Measurements from ENCODE around the gene GLCE.

GLCE gene

GRCh38 chr15:69296606-69297005 lies 136.2 kb downstream of the GLCE start:
- TF ChIP-seq, protein P1, sequence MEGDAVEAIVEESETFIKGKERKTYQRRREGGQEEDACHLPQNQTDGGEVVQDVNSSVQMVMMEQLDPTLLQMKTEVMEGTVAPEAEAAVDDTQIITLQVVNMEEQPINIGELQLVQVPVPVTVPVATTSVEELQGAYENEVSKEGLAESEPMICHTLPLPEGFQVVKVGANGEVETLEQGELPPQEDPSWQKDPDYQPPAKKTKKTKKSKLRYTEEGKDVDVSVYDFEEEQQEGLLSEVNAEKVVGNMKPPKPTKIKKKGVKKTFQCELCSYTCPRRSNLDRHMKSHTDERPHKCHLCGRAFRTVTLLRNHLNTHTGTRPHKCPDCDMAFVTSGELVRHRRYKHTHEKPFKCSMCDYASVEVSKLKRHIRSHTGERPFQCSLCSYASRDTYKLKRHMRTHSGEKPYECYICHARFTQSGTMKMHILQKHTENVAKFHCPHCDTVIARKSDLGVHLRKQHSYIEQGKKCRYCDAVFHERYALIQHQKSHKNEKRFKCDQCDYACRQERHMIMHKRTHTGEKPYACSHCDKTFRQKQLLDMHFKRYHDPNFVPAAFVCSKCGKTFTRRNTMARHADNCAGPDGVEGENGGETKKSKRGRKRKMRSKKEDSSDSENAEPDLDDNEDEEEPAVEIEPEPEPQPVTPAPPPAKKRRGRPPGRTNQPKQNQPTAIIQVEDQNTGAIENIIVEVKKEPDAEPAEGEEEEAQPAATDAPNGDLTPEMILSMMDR (IDR thresholded peaks at IDR 0.05; ENCODE audit: unreplicated experiment in 3 of 3), result no peak
- Mint-ChIP-seq H3K9me3 (no peaks in the 10 kb centered on the region), H3K27ac (no peak overlapping the region), H3K4me3 (no peak overlapping the region), H3K36me3 (ENCODE audit: low read depth) (no peaks in the 10 kb centered on the region), H3K4me1 (no peaks in the 10 kb centered on the region), H3K27me3 (ENCODE audit: low read depth) (peaks cover 79% of the 10 kb centered on the region)

- Mint-ChIP-seq H3K4me3 (peak overlapping the region; percentile 68 to 76 (median 71)), H3K36me3 (ENCODE audit: low read depth) (no peaks in the 10 kb centered on the region), H3K4me1 (no peaks in the 10 kb centered on the region), H3K27ac (no peak overlapping the region), H3K27me3 (ENCODE audit: low read depth) (peaks cover 88% of the 10 kb centered on the region), H3K9me3 (no peaks in the 10 kb centered on the region)
- TF ChIP-seq, protein P1 (IDR thresholded peaks at IDR 0.05; ENCODE audit: unreplicated experiment in 3 of 3), result no peak
These were observed 137.4 kb downstream of the GLCE start for GRCh38 chr15:69297642-69298353.

DNA sequence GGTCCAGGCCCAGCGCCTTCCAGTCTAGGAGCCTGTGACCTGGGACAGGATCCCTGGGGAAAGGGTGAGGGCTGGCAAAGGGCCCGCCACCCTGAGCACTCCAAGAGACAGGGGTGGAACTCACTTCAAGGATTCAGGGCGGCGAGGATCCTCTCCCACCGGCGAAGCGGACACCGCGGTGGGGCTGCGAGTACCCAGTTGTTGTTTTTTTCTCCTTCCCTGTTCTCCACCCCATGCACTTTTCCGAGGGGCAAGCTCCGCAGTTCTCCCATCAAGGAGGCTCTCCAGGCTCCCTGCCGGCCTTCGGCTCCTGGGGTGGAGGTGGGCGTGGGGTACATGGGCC lies 137.9 kb downstream of the GLCE start:
- Mint-ChIP-seq H3K4me1 (no peaks in the 10 kb centered on the region), H3K4me3 (peak overlapping the region; percentile 60 to 75 (median 71)), H3K36me3 (ENCODE audit: low read depth) (no peaks in the 10 kb centered on the region), H3K27ac (no peak overlapping the region), H3K9me3 (no peaks in the 10 kb centered on the region), H3K27me3 (ENCODE audit: low read depth) (peaks cover 88% of the 10 kb centered on the region)
- TF ChIP-seq, protein P1 (IDR thresholded peaks at IDR 0.05; ENCODE audit: unreplicated experiment in 3 of 3), result no peak

GRCh38 chr15:69298697-69299441 lies 138.4 kb downstream of the GLCE start, which contains the start of gene PAQR5:
TSS of gene PAQR5 (plus strand) at chr15:69298912. CDS start at chr15:69360081, 61,169 bp downstream.
- Mint-ChIP-seq H3K4me3 (peak within 1 kb of the TSS; percentile 68 to 76 (median 76)), H3K36me3 (ENCODE audit: low read depth) (no peaks in the 10 kb centered on the region), H3K27ac (peak within 1 kb of the TSS in 1 of 3 experiments; percentile 50), H3K9me3 (no peaks in the 10 kb centered on the region), H3K27me3 (ENCODE audit: low read depth) (peaks cover 94% of the 10 kb centered on the region), H3K4me1 (no peaks in the 10 kb centered on the region)
- TF ChIP-seq, protein P1 (IDR thresholded peaks at IDR 0.05; ENCODE audit: unreplicated experiment in 3 of 3), result no peak

- H3K36me3 Mint-ChIP-seq (ENCODE audit: low read depth), result no peaks in the 10 kb centered on the region
- peak overlapping the region; percentile 24 to 76 (median 52) for H3K4me3 Mint-ChIP-seq
- H3K9me3 Mint-ChIP-seq, result no peaks in the 10 kb centered on the region
- H3K4me1 Mint-ChIP-seq, result peaks cover 4% of the 10 kb centered on the region
- peaks cover 94% of the 10 kb centered on the region for H3K27me3 Mint-ChIP-seq (ENCODE audit: low read depth)
- TF ChIP-seq, protein P1 (IDR thresholded peaks at IDR 0.05; ENCODE audit: unreplicated experiment in 3 of 3), result no peak
- peak overlapping the region in 1 of 3 experiments; percentile 50 for H3K27ac Mint-ChIP-seq
These were observed 139.0 kb downstream of the GLCE start for GRCh38 chr15:69299451-69299886.
